ENCODE data around the gene GRK2. TPM values are rescaled to one million over a fixed set of nuclear protein-coding genes. Genes with fewer than 3 reads are reported as not detected.
"Not testable (repeated sequence)": the region's sequence is repeated elsewhere in the genome, so short reads cannot be mapped to it uniquely, and the experiment has no call there.

Gene GRK2
- total RNA-seq, 4 donors from 2014 or later, result 40.2 to 79.8 (median 68.4) TPM

GRCh38 chr11:67233584-67234190 lies 32.6 kb upstream of the GRK2 start:
- no peaks in the 10 kb centered on the region for H3K27me3 ChIP-seq
- DNase-seq (no peak), ATAC-seq (no peak)
- no peak overlapping the region for H3K4me3 ChIP-seq
- H3K36me3 ChIP-seq, result peaks cover 4 to 35% of the 10 kb centered on the region in 2 donors
- intact Hi-C loops (cut with DNase I; ENCODE audit: low total_unique reads) (no loop called here), in situ Hi-C loops (cut with MboI; ENCODE audit: low sequenced_read_pairs in 4 of 4) (no loop called here)
- no peaks in the 10 kb centered on the region for H3K9me3 ChIP-seq
- TF ChIP-seq CTCF (IDR thresholded peaks at IDR 0.05 in 4 of 5, conservative IDR thresholded peaks at IDR 0.05 in 1 of 5), result no peak
- no peak for TF ChIP-seq POLR2A (IDR thresholded peaks at IDR 0.05)
- H3K27ac ChIP-seq, result no peak overlapping the region
- peaks cover 7 to 12% of the 10 kb centered on the region in 2 donors for H3K4me1 ChIP-seq

DNA sequence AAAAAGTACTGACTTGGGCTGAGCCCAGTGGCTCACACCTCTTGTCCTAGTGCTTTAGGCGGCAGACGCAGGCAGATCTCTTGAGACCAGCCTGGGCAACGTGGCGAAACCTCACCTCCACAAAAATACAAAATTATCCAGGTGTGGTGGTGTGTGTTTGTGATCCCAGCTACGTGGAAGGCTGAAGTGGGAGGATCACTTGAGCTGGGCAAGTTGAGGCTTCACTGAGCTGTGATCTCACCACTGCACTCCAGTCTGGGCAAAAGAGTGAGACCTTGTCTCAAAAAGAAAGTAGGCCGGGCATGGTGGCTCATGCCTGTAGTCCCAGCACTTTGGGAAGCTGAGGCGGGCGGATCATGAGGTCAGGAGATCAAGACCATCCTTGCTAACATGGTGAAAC lies 31.7 kb upstream of the GRK2 start:
- H3K4me3 ChIP-seq; DNase-seq; H3K27ac ChIP-seq; H3K9me3 ChIP-seq; in situ Hi-C loops (cut with MboI; ENCODE audit: low sequenced_read_pairs in 4 of 4); intact Hi-C loops (cut with DNase I; ENCODE audit: low total_unique reads); ATAC-seq; H3K27me3 ChIP-seq: not testable (repeated sequence)
- Histone ChIP-seq H3K36me3 (peaks cover 4 to 26% of the 10 kb centered on the region in 2 donors), H3K4me1 (peaks cover 16 to 20% of the 10 kb centered on the region in 2 donors)

DNA sequence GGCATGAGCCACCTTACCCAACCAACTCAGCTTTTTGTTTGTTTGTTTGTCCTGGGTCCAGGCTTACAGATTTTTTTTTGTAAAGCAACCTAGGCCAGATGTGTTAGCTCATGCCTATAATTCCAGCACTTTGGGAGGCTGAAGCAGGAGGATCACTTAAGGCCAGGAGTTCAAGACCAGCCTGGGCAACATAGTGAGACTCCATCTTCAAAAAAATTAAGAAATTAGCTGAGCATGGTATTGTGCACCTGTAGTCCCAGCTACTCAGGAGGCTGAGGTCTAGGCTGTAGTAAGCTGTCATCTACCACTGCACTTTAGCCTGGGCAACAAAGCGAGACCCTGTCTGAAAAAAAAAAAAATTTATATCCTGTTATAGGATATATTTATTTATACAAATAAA lies 28.7 kb upstream of the GRK2 start:
- Histone ChIP-seq H3K4me1 (peaks cover 32 to 41% of the 10 kb centered on the region in 2 donors), H3K4me3 (no peak overlapping the region), H3K36me3 (no peaks in the 10 kb centered on the region), H3K9me3 (no peaks in the 10 kb centered on the region), H3K27me3 (no peaks in the 10 kb centered on the region), H3K27ac (peak overlapping the region in 1 of 4 donors; percentile 89)
- intact Hi-C loops (cut with DNase I; ENCODE audit: low total_unique reads) (no loop called here), in situ Hi-C loops (cut with MboI; ENCODE audit: low sequenced_read_pairs in 4 of 4) (no loop called here)
- ATAC-seq (no peak), DNase-seq (no peak)
- TF ChIP-seq POLR2A (IDR thresholded peaks at IDR 0.05) (no peak), CTCF (IDR thresholded peaks at IDR 0.05 in 4 of 5, conservative IDR thresholded peaks at IDR 0.05 in 1 of 5) (no peak)

DNA sequence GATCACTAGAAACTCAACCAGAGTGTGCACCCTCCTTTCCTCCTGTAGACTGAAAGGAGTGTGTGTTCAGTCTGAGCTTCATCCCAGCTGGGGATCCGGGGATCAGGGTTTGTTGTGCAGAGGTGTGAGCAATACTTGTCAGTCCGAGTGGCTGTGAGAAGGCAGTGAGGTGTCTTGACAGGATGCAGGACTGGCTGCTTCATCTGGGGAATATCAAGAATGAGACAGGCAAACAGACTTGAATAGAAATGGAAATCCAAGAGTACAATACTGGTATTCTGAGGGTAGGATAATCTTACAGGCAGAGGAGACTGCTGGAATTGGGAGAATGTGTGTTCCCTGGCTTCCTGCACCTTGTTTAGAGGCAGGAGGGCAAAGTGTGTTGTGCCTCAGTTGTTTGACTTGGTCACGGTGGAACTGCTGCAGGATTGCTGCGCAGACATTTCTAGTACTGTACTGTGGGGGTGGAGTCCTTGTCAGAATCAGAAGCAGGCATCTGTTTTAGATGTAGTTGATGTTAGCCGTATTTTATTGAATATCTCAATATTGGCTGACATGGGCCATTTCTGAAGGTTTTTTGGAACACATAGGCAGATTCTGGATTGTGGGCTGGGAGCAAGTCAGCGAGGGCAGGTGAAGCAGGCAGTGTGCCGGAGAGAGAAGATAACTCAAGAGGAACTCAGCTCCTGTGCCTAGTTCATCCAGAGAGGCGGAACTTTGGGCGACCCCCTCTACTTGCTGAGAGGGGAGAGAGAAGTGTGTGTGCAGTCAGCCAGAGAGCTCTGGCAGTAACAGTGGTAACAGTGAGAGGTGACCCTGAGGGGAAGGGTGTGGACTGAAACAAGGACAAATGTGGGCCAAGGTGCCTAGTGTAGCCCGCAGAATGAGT lies 27.1 kb upstream of the GRK2 start:
- Histone ChIP-seq H3K4me1 (peaks cover 43 to 44% of the 10 kb centered on the region in 2 donors), H3K9me3 (no peaks in the 10 kb centered on the region), H3K36me3 (peaks cover 0 to 14% of the 10 kb centered on the region in 2 donors), H3K4me3 (peak overlapping the region; percentile 22 to 74 (median 36)), H3K27ac (peak overlapping the region; percentile 89 to 94 (median 90)), H3K27me3 (no peaks in the 10 kb centered on the region)
- in situ Hi-C loops (cut with MboI; ENCODE audit: low sequenced_read_pairs in 4 of 4) (no loop called here), intact Hi-C loops (cut with DNase I; ENCODE audit: low total_unique reads) (no loop called here)
- no peak for DNase-seq
- no peak for ATAC-seq
- no peak for TF ChIP-seq CTCF (IDR thresholded peaks at IDR 0.05 in 4 of 5, conservative IDR thresholded peaks at IDR 0.05 in 1 of 5)
- no peak for TF ChIP-seq POLR2A (IDR thresholded peaks at IDR 0.05)

Data from gastrocnemius medialis (tissue), 4 donors.